Suprapubic skin (tissue), 4 donors: ENCODE measurements around the gene ENTPD2. TPM values are rescaled to one million over a fixed set of nuclear protein-coding genes. Genes with fewer than 3 reads are reported as not detected.

Experiments
- DNase-seq, 2 donors: peaks; one replicate each; pipeline ENCODE4 v3.0.0-alpha.2; 2019; ENCODE audit warnings: low spot score in 2 of 2
- H3K27ac ChIP-seq: fragments of 200-600 bp; sonication (generic); one replicate; pipeline ENCODE4 v1.5.1; 2019
- H3K27me3 ChIP-seq: fragments of 200-600 bp; sonication (generic); one replicate; pipeline ENCODE4 v1.5.1; 2019
- H3K36me3 ChIP-seq: fragments of 200-600 bp; sonication (generic); one replicate; pipeline ENCODE4 v1.5.1; 2019
- H3K4me1 ChIP-seq: fragments of 200-600 bp; sonication (generic); one replicate; pipeline ENCODE4 v1.5.1; 2019
- H3K4me3 ChIP-seq: fragments of 200-600 bp; sonication (generic); one replicate; pipeline ENCODE4 v1.5.1; 2019; ENCODE audit warnings: mild to moderate bottlenecking
- H3K9me3 ChIP-seq: fragments of 200-600 bp; sonication (generic); one replicate; pipeline ENCODE4 v1.5.1; 2019
- EP300 ChIP-seq: sonication (generic); formaldehyde crosslinking; IDR thresholded peaks from one replicate; pipeline ENCODE4 v1.6.1; 2017; ENCODE audit warnings: antibody characterized with exemption
- POLR2A ChIP-seq, 2 donors: fragments of 450-650 bp; IDR thresholded peaks; one replicate each; pipeline ENCODE4 v1.6.1; 2017; ENCODE audit warnings: antibody characterized with exemption in 2 of 2, mild to moderate bottlenecking in 2 of 2, moderate library complexity in 2 of 2
- POLR2AphosphoS5 ChIP-seq, 3 donors: sonication (generic); formaldehyde crosslinking; IDR thresholded peaks; one replicate each; pipeline ENCODE4 v1.6.1; 2017; ENCODE audit warnings: antibody characterized with exemption in 3 of 3
- WGBS: methylation state at CpG from one replicate; pipeline ENCODE4 v1.1.5; 2018; 5-methylcytosine and 5-hydroxymethylcytosine counted together
- total RNA-seq, 4 donors: library from RNA; depleted of rRNA; stranded (reverse); fragments of >200 nt; gene quantifications; one replicate each; pipeline ENCODE4 v1.1.0, GENCODE V29; 2016
- TF ChIP-seq, protein P1 (sequence below), 2 donors: fragments of 200-600 bp in 1 of 2; fragments of 450-650 bp in 1 of 2; sonication (generic) in 1 of 2; IDR thresholded peaks; one replicate each; pipeline ENCODE4 v1.5.1; 2016 to 2019; ENCODE audit warnings: antibody characterized with exemption in 2 of 2, mild to moderate bottlenecking in 1 of 2, moderate library complexity in 1 of 2

Gene ENTPD2
- total RNA-seq, 4 donors from 2014 or later = 13.3 to 20.8 (median 16.7) TPM

DNA sequence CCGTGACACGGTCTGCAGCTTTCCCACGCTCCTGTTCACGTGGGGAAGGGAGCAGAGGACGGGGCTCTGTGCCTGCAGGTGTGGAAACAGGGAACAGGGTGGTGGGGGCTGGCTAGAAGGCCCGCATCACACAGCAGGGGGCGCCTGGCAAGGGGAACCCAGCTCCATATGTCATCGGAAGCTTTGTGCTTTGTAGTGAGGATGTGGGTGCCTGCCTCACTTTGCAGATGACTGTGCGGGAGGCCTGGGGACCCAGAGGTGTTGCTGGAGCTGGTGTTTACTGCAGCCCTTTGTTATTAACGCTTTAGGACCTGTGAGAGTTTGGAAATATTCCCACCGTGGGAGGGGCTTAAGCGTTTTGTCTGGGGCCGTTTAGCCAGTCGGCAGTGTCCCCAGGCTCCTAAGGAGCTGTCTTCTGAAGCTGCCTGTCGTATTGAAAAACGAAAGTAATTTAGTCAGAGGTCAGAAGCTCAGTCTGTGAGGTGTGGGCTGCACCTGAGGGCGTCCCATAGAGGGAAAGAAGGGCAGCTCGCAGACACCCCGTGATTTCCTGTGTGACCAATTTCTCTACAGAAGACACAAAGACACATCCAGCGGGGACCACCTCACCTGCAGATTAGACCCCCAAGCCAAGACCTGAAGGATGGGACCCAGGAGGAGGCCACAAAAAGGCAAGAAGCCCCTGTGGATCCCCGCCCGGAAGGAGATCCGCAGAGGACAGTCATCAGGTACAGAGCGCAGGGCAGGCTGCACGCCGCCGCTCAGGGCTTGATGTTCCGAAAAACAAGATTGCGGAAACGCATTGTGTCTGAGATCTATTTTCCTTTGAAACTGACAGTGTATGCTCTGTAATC, 42.0 kb upstream of the ENTPD2 start:
- DNase-seq = no peak
- TF ChIP-seq, protein P1, sequence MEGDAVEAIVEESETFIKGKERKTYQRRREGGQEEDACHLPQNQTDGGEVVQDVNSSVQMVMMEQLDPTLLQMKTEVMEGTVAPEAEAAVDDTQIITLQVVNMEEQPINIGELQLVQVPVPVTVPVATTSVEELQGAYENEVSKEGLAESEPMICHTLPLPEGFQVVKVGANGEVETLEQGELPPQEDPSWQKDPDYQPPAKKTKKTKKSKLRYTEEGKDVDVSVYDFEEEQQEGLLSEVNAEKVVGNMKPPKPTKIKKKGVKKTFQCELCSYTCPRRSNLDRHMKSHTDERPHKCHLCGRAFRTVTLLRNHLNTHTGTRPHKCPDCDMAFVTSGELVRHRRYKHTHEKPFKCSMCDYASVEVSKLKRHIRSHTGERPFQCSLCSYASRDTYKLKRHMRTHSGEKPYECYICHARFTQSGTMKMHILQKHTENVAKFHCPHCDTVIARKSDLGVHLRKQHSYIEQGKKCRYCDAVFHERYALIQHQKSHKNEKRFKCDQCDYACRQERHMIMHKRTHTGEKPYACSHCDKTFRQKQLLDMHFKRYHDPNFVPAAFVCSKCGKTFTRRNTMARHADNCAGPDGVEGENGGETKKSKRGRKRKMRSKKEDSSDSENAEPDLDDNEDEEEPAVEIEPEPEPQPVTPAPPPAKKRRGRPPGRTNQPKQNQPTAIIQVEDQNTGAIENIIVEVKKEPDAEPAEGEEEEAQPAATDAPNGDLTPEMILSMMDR (IDR thresholded peaks at IDR 0.05) = no peak
- TF ChIP-seq POLR2AphosphoS5 (IDR thresholded peaks at IDR 0.05) = no peak
- TF ChIP-seq EP300 = no peak
- no peak for TF ChIP-seq POLR2A (IDR thresholded peaks at IDR 0.05)
- Histone ChIP-seq H3K9me3 (no peaks in the 10 kb centered on the region), H3K4me3 (no peak overlapping the region), H3K4me1 (no peaks in the 10 kb centered on the region), H3K27me3 (no peaks in the 10 kb centered on the region), H3K27ac (no peak overlapping the region), H3K36me3 (peaks cover 71% of the 10 kb centered on the region)
- WGBS = 76% methylated on average over 27 of the region's 30 CpGs

DNA sequence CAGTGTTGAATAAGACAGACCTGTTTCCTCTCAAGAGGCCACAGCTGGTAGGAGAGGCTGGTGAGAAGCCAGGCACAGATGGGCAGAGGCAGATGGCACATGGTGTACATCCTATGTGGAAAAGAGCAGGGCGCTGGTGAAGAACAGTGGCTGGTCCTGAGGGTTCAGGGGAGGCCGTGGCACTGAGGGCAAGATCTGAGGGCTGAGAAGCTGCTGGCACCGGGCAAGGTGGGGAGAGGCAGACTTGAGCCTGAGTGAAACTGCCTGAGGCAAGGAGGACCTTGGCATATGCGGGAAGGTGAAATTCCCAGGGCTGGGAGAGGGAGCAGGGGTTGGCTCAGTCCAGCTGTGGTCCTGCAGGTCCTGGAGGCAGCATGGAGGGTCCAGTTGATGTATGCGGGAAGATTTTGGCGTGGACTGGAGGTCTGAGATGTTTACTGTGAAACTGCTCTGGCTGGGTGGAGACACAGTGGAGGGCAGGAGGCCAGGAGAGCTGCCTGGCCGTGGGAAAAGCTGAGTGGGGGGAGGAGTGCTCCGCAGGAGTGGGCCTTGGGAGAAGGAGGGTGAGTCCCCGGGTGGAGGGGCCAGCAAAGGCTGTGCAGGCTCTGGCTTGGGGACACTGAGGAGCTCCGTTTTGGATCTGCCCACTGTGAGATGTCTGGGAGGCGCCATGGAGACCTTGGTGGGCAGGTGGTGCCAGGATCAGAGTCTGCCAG, 35.5 kb upstream of the ENTPD2 start:
- TF ChIP-seq POLR2AphosphoS5 (IDR thresholded peaks at IDR 0.05) (no peak), POLR2A (IDR thresholded peaks at IDR 0.05) (no peak), EP300 (no peak)
- TF ChIP-seq, protein P1 (IDR thresholded peaks at IDR 0.05) = no peak
- H3K9me3 ChIP-seq = no peaks in the 10 kb centered on the region
- peak in 1 of 2 donors; percentile 59 for DNase-seq
- no peaks in the 10 kb centered on the region for H3K27me3 ChIP-seq
- H3K4me1 ChIP-seq = peaks cover 53% of the 10 kb centered on the region
- peak overlapping the region; percentile 40 for H3K27ac ChIP-seq
- no peak overlapping the region for H3K4me3 ChIP-seq
- WGBS = 53% methylated on average over 11 of the region's 11 CpGs
- peaks cover 36% of the 10 kb centered on the region for H3K36me3 ChIP-seq

DNA sequence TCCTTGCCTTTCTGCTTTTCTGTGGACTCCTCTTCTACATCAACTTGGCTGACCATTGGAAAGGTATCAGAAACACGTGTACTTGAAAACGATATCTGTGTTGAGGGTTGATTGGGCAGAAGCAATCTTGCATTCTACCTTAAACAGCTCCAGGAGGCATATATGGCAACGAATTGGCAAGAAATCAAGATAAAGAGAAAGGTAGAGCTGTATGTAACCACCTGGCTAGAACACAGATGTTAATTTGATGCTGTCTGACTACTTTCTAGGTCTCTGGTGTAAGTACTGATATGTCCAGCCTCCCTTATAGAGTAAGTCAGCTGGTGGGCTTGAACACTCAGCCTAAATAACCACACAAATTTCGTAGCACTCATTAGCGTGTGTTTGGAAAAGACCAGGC, 34.3 kb upstream of the ENTPD2 start:
- no peak overlapping the region for H3K27ac ChIP-seq
- DNase-seq = no peak
- no peaks in the 10 kb centered on the region for H3K27me3 ChIP-seq
- no peak overlapping the region for H3K4me3 ChIP-seq
- peaks cover 33% of the 10 kb centered on the region for H3K36me3 ChIP-seq
- H3K4me1 ChIP-seq = peaks cover 65% of the 10 kb centered on the region
- WGBS = 68% methylated on average over 5 of the region's 5 CpGs
- H3K9me3 ChIP-seq = no peaks in the 10 kb centered on the region
- TF ChIP-seq EP300 (no peak), POLR2AphosphoS5 (IDR thresholded peaks at IDR 0.05) (no peak), POLR2A (IDR thresholded peaks at IDR 0.05) (no peak)
- TF ChIP-seq, protein P1 (IDR thresholded peaks at IDR 0.05) = no peak

DNA sequence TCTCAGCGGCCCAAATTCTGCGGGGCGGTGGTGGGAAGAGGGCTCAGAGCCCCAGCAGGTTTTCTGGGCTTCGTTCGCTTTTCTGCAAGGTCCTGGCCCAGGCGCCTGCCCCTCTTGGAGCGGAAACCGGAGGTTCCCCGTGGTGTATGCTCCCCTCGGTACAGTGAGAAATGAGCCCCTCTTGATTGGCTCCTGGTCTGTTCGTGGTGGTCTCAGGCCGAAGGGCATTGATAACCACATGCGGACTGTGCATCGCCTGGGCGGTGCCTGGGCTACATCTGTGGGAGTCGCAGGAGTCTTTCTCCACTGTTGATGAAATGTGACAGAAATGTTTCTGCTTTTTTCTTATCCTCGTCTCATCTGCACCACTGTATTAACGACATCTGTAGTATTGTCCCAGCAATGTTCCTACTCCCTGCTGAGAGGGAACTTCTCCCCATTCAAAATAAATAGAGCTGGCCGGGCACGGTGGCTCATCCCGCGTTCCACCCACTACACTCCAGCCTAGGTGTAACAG, 33.6 kb upstream of the ENTPD2 start:
- DNase-seq = peak; percentile 72 to 80
- 11% methylated on average over 17 of the region's 22 CpGs for WGBS
- Histone ChIP-seq H3K27me3 (no peaks in the 10 kb centered on the region), H3K4me1 (peaks cover 72% of the 10 kb centered on the region), H3K4me3 (peak overlapping the region; percentile 83), H3K9me3 (no peaks in the 10 kb centered on the region), H3K27ac (peak overlapping the region; percentile 96), H3K36me3 (peaks cover 33% of the 10 kb centered on the region)
- TF ChIP-seq POLR2AphosphoS5 (IDR thresholded peaks at IDR 0.05) (no peak), EP300 (no peak), POLR2A (IDR thresholded peaks at IDR 0.05) (no peak)
- TF ChIP-seq, protein P1 (IDR thresholded peaks at IDR 0.05) = no peak
